Measurements from ENCODE around the gene MED15.
"Not testable (repeated sequence)": the region's sequence is repeated elsewhere in the genome, so short reads cannot be mapped to it uniquely, and the experiment has no call there.

MED15 gene

GRCh38 chr22:20615533-20616450 lies 108.4 kb downstream of the MED15 start:
- FAIRE-seq (no peak), DNase-seq (ENCODE audit: insufficient read length, low spot score) (no peak)

GRCh38 chr22:20616451-20617043 lies 109.1 kb downstream of the MED15 start:
- DNase-seq (ENCODE audit: insufficient read length, low spot score) (no peak), FAIRE-seq (no peak)

- DNase-seq (ENCODE audit: insufficient read length, low spot score) (no peak), FAIRE-seq (no peak)
Measured at GRCh38 chr22:20618488-20618887, 111.1 kb downstream of the MED15 start.

GRCh38 chr22:20619045-20619892 lies 111.9 kb downstream of the MED15 start:
- DNase-seq (ENCODE audit: insufficient read length, low spot score) (no peak), FAIRE-seq (no peak)

- not testable (repeated sequence) for FAIRE-seq; DNase-seq (ENCODE audit: insufficient read length, low spot score)
Measured at GRCh38 chr22:20619893-20620194, 112.4 kb downstream of the MED15 start.

- no peak for DNase-seq (ENCODE audit: insufficient read length, low spot score)
- FAIRE-seq = no peak
Measured at GRCh38 chr22:20621162-20621561, 113.8 kb downstream of the MED15 start.

- no peak for FAIRE-seq
- DNase-seq (ENCODE audit: insufficient read length, low spot score) = no peak
Measured at GRCh38 chr22:20622650-20623339, 115.4 kb downstream of the MED15 start.

- no peak for FAIRE-seq
- DNase-seq (ENCODE audit: insufficient read length, low spot score) = no peak
Measured at GRCh38 chr22:20624161-20624616, 116.8 kb downstream of the MED15 start.

- no peak for FAIRE-seq
Measured at GRCh38 chr22:20625270-20625669, 117.9 kb downstream of the MED15 start.

GRCh38 chr22:20626811-20627210 lies 119.4 kb downstream of the MED15 start:
- FAIRE-seq (no peak), DNase-seq (ENCODE audit: insufficient read length, low spot score) (no peak)

More at GRCh38 chr22:20625270-20625669, 117.9 kb downstream of the MED15 start:
- no peak for DNase-seq (ENCODE audit: insufficient read length, low spot score)

- FAIRE-seq = no peak
- DNase-seq (ENCODE audit: insufficient read length, low spot score) = no peak
Measured at GRCh38 chr22:20627432-20627831, 120.0 kb downstream of the MED15 start.

GRCh38 chr22:20628081-20628939 lies 120.9 kb downstream of the MED15 start:
- DNase-seq (ENCODE audit: insufficient read length, low spot score) (no peak), FAIRE-seq (no peak)

GRCh38 chr22:20629401-20629800 lies 122.0 kb downstream of the MED15 start:
- no peak for DNase-seq (ENCODE audit: insufficient read length, low spot score)
- FAIRE-seq = no peak

- FAIRE-seq (no peak), DNase-seq (ENCODE audit: insufficient read length, low spot score) (no peak)
Measured at GRCh38 chr22:20630873-20631617, 123.6 kb downstream of the MED15 start.

GRCh38 chr22:20632082-20632481 lies 124.7 kb downstream of the MED15 start:
- FAIRE-seq (no peak), DNase-seq (ENCODE audit: insufficient read length, low spot score) (no peak)

GRCh38 chr22:20632518-20632917 lies 125.1 kb downstream of the MED15 start:
- no peak for DNase-seq (ENCODE audit: insufficient read length, low spot score)
- no peak for FAIRE-seq

- FAIRE-seq = no peak
- DNase-seq (ENCODE audit: insufficient read length, low spot score) = no peak
Measured at GRCh38 chr22:20634560-20635226, 127.3 kb downstream of the MED15 start.

- DNase-seq (ENCODE audit: insufficient read length, low spot score) (no peak), FAIRE-seq (no peak)
Measured at GRCh38 chr22:20635227-20635591, 127.8 kb downstream of the MED15 start.
